GM18868 (cell line): Measurements from ENCODE around the gene CTCFL.
"Not testable (repeated sequence)": the region's sequence is repeated elsewhere in the genome, so short reads cannot be mapped to it uniquely, and the experiment has no call there.

ENCODE experiments used
- ATAC-seq: cut with Tn5 transposase; IDR thresholded peaks from one replicate; pipeline ENCODE4 v1.9.1; 2021; ENCODE audit warnings: mild to moderate bottlenecking, moderate library complexity; ENCODE audit not compliant: unreplicated experiment

CTCFL gene

GRCh38 chr20:57511709-57512108 lies 13.2 kb downstream of the CTCFL start:
- not testable (repeated sequence) for ATAC-seq

- no peak for ATAC-seq
These were observed 15.2 kb downstream of the CTCFL start for GRCh38 chr20:57509665-57510237.

GRCh38 chr20:57508831-57509230 lies 16.1 kb downstream of the CTCFL start:
- no peak for ATAC-seq

DNA sequence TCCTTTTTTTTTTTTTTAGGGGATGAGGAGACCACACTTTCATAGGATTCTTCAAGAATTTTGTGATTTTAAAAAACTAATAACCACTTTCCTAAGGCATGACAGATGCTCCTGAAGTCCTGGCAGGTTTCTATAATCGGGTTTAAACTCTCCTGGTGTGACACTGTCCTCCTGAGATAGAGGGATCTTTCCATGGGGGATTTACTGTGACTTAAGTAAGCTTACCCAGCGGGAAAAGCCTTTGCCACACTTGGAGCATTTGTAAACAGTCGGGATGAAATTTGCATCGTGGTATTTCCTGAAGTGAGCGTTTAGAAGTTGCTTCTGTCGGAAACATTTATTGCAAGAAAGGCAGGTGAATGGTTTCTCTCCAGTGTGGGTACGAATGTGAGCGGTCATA lies 16.6 kb downstream of the CTCFL start:
- no peak for ATAC-seq

DNA sequence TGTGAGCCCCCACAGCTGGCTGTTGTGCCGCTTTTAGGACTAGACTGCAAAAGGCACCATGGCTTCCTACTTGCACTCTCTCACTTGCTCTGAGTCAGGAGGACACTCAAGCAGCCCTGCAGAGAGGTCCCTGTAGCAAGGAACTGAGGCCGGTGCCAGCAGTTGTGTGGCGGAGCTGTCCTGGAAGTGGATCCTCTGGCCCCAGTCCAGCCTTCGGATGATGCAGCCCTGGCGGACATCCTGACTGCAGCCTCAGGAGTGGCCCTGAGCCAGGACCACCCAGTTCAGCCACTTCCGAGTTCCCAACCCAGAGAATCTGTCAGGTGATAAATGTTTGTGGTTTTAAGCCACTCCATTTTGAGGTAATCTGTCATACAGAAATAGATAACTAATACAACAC lies 17.5 kb downstream of the CTCFL start:
- no peak for ATAC-seq

GRCh38 chr20:57505979-57506378 lies 19.0 kb downstream of the CTCFL start:
- no peak for ATAC-seq

DNA sequence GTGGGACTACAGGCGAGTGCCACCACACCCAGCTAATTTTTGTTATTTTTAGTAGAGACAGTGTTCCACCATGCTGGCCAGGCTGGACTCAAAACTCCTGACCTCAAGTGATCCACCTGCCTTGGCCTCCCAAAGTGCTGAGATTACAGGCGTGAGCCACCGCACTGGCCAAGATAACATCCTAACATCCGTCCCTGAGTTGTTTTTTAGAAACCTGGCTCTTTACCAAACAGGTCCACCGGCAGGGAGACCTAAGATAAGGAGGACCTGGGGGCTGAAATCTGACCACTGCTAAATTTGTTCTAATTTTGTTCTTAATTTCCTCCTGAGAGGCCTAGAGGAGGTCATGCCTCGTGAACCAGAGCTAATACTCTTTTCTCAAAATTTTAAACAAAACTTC lies 20.5 kb downstream of the CTCFL start:
- ATAC-seq: no peak

DNA sequence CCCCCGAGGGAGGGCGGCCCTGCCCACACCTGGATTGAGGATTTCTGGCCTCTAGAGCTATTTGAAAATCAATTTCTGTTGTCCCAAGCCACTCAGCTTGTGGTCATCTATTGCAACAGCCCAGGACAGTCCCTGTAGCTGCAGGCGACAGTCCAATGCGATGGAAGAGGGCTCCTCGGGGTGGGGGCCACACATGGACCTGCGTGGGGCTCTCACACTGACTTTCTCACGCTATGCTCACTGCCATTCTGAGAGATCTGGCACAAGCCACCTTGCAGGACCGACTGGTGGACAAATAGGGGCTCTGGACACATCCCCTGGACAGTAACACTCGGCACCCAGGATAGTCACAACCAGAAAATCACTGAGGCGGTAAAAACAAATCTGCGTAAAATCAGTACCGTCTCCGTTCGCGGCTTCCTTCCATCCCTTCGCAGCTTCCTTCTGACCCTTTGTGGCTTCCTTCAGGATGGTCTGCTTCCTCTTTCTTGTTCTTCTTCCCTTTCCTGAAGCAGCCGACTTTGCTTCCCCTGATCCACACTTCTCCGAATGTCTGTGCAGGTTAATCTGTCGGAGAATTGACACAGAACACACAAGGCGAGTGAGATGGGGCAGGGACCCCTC lies 21.8 kb downstream of the CTCFL start:
- ATAC-seq: no peak

GRCh38 chr20:57502336-57502700 lies 22.6 kb downstream of the CTCFL start:
- ATAC-seq: no peak

GRCh38 chr20:57501461-57502335 lies 23.2 kb downstream of the CTCFL start:
- ATAC-seq: no peak

- no peak for ATAC-seq
These were observed 24.0 kb downstream of the CTCFL start for GRCh38 chr20:57500962-57501361.

DNA sequence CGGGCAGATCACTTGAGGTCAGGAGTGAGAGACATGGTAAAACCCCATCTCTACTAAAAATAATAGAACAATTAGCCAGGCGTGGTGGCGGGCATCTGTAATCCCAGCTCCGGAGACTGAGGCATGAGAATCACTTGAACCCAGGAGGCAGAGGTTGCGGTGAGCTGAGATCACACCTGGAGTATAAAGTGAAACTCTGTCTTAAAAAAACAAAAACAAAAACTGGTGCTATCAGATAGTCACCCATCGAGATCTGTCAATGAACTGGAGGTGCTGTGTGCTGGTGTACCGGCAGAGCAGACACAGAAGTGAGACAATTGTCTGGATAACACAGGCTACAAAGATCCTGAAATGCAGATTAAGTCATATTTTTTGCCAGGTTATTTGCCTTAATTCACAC lies 24.7 kb downstream of the CTCFL start:
- no peak for ATAC-seq

GRCh38 chr20:57499676-57500075 lies 25.3 kb downstream of the CTCFL start:
- ATAC-seq: no peak

DNA sequence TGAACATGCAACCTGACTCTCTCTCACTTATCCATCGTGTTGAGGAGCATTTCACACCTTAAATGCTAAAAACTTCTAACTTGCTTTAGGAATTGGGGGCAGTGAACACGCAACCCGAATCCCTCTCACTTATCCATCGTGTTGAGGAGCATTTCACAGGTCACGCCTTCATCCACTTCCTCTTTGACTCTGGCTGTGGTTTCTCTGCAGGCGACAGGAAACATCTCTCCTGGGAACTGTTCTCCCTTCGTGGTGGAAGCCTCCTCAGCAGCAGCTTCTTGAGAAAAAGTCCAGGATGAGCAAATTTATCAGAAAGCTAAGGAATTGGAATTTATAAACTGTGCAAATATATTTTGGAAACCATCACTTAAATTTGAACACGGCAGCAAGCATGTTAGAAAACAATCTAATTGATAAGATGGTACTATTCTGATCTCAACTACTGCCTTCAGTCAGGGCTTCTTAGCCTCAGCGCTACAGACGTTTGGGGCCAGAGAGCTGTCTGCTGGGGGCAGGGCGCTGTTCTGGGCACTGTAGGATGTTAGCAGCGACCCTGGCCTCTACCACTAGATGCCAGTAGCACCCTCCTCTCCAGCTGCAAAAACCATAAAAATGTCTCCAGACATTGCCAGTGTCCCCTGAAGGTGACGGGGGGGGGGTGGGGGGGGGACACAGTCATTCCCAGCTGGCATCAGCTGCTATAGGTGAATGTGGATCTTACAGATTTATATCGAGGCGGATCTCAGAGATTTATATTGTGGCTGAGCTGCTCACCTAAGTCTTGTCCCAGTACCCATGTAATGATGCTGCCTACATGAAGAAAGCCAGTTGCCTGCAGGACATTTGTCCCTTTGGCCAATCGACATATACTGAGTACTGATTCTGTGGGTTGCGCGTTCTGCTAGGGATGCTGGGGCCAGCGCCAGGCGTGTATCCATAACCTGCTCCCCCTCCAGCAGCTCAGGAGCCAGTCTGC lies 26.2 kb downstream of the CTCFL start:
- ATAC-seq: peak; percentile 78

DNA sequence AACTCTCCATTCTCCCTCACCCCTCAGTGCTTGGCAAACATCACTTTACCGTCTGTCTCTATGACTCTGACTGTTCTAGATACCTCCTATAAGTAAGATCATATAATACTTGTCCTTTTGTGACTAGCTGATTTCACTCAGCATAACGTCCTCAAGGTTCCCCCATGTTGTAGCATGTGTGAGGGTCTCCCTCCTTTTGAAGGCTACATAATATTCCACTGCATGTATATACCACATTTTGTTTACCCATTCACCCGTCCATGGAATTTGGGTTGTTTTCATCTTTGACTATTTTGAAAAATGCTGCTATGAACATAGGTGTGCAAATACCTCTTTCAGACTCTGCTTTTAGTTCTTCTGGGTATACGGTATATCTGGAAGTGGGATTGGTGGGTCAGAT lies 28.3 kb downstream of the CTCFL start:
- ATAC-seq: no peak

- ATAC-seq: no peak
These were observed 29.0 kb downstream of the CTCFL start for GRCh38 chr20:57495978-57496377.

- ATAC-seq: no peak
These were observed 31.8 kb downstream of the CTCFL start for GRCh38 chr20:57493091-57493615.

DNA sequence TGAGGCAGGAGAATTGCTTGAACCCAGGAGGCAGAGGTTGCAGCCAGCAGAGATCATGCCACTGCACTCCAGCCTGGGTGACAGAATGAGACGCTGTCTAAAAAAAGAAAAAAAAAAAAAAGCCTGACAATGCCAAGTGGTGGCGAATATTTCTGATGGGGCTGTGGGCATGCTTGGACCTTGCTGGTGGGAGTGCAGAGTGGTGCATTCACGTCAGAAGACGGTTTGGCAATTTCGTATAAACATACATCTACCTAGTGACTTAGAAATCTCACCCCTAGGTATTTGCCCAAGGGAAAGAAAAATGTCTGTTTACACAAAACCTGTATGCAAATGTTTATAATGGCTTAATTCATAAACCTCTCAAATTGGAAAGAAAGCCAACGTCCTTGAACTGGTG lies 33.6 kb downstream of the CTCFL start:
- no peak for ATAC-seq

DNA sequence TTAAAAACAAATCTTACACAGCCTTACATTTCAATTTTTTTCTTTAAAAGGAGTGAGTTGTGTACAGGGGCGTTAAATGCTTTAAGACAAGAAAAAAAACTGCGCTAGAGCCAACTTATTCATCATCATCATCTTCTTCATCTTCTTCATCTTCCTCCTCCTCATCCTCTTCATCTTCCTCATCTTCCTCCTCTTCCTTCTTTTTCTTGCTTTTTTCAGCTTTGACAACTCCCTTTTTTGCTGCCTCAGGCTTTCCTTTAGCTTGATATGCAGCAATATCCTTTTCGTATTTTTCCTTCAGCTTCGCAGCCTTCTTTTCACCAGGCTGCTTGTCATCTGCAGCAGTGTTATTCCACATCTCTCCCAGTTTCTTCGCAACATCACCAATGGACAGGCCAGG lies 36.7 kb downstream of the CTCFL start:
- not testable (repeated sequence) for ATAC-seq

DNA sequence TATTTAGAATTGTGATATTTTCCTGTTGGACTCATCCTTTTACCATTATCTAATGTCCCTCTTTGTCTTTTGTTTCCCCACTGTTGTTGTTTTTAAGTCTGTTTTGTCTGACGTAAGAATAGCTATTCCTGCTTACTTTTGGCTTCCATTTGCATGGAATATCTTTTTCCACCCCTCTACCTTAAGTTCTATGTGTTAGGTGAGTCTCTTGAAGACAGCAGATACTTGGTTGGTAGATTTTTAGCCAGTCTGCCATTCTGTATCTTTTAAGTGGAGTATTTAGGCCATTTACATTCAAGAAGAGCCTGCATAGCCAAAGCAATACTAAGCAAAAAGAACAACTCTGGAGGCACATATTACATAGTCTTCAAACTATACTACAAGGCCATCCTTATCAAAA lies 39.2 kb downstream of the CTCFL start:
- no peak for ATAC-seq

DNA sequence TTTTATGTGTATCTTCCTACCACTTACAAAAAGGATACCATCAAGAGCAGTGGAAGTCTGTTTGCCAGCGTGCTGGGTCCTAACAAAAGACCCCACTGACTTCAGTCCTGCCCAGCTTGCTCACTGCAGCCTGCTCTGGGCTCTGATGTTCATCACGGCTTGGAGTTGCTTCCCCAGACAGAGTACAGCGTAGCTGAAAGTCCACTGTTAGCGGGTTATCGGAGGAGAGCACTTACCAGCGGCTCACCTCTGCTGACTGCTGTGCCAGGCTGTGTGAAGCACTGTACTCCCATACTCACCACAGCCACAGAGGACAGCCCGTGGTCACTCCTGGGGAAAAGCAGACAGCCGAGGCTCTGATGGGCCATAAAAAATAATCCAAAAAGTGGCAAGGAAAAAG lies 40.2 kb downstream of the CTCFL start:
- ATAC-seq: no peak
